D721Med (cell line): ENCODE results near the gene SLC38A2.

ENCODE experiments used
- DNase-seq: peaks from one replicate; pipeline ENCODE4 v3.0.0; 2011; ENCODE audit warnings: low spot score; ENCODE audit not compliant: insufficient read length
- FAIRE-seq: peaks from 2 replicates; lab custom pipeline; 2011; peaks lifted over from hg19 to GRCh38; lab: Jason Lieb, UNC
- CTCF ChIP-seq: IDR thresholded peaks from 2 replicates; pipeline ENCODE4 v1.5.1; 2012; ENCODE audit warnings: mild to moderate bottlenecking, control low read depth; ENCODE audit not compliant: insufficient read depth; ENCODE audit errors: missing control alignments

SLC38A2 gene

GRCh38 chr12:46364777-46365580 lies 7.6 kb downstream of the SLC38A2 start:
- DNase-seq (no peak), FAIRE-seq (no peak)
- no peak for TF ChIP-seq CTCF

GRCh38 chr12:46364300-46364696 lies 8.3 kb downstream of the SLC38A2 start:
- TF ChIP-seq CTCF, result no peak
- DNase-seq (no peak), FAIRE-seq (no peak)

GRCh38 chr12:46363582-46364299 lies 8.8 kb downstream of the SLC38A2 start:
- TF ChIP-seq CTCF, result no peak
- FAIRE-seq, result no peak
- no peak for DNase-seq

- FAIRE-seq, result no peak
- DNase-seq, result no peak
- TF ChIP-seq CTCF, result no peak
Observed at GRCh38 chr12:46362895-46363581, 9.5 kb downstream of the SLC38A2 start.

- FAIRE-seq, result no peak
Observed at GRCh38 chr12:46361667-46362034, 10.9 kb downstream of the SLC38A2 start.

GRCh38 chr12:46360908-46361666 lies 11.5 kb downstream of the SLC38A2 start:
- DNase-seq (no peak), FAIRE-seq (no peak)
- TF ChIP-seq CTCF, result no peak

More at GRCh38 chr12:46361667-46362034, 10.9 kb downstream of the SLC38A2 start:
- DNase-seq, result no peak
- TF ChIP-seq CTCF, result no peak
